ENCODE results near the gene SLC7A1. TPM values are rescaled to one million over a fixed set of nuclear protein-coding genes. Genes with fewer than 3 reads are reported as not detected.

The SLC7A1 gene
- total and polyA plus RNA-seq, 2 of the 8 experiments (the other 6 are each of a cell fraction or from before 2014, with no cell fraction given), result 26.8 to 114 TPM

GRCh38 chr13:29505950-29506349 is 89.5 kb downstream of the SLC7A1 start (continued):
- TF ChIP-seq TEAD4 (IDR thresholded peaks at IDR 0.05; ENCODE audit: low read depth, low read length), result no peak
- TF ChIP-seq POLR2A (IDR thresholded peaks at IDR 0.05; ENCODE audit: control extremely low read depth in 1 of 2, low read depth in 2 of 2, low read length in 2 of 2), result no peak
- TF ChIP-seq JUN (IDR thresholded peaks at IDR 0.05; ENCODE audit: low read depth, low read length), result no peak
- no peak for TF ChIP-seq CTCF (IDR thresholded peaks at IDR 0.05; ENCODE audit: control extremely low read depth in 1 of 3, insufficient read depth in 1 of 3, low read depth in 1 of 3, low read length in 3 of 3)

All from H1 (cell line).